ENCODE data around the gene IL2RG.

IL2RG gene

GRCh38 chrX:71143508-71143907, 32.1 kb upstream of the IL2RG start:
- no peak overlapping the region for H3K9ac ChIP-seq (ENCODE audit: low read length)
- H3K27ac ChIP-seq (ENCODE audit: low read depth, low read length), result no peak overlapping the region
- H3K27me3 ChIP-seq (ENCODE audit: control insufficient read depth, insufficient read depth, low read length), result peaks cover 14% of the 10 kb centered on the region
- H3K36me3 ChIP-seq (ENCODE audit: control insufficient read depth, insufficient read depth, low read length), result peaks cover 24% of the 10 kb centered on the region
- H3K9me3 ChIP-seq (ENCODE audit: control insufficient read depth, insufficient read depth, low read depth, low read length), result peaks cover 17% of the 10 kb centered on the region; the same call in 1 of the 2 replicates
- no peak overlapping the region for H3K4me3 ChIP-seq (ENCODE audit: low read depth, low read length)
- peaks cover 16% of the 10 kb centered on the region for H3K4me1 ChIP-seq (ENCODE audit: control insufficient read depth, insufficient read depth, low read length)

- Histone ChIP-seq H3K9ac (ENCODE audit: low read length) (no peak overlapping the region), H3K4me1 (ENCODE audit: control insufficient read depth, insufficient read depth, low read length) (no peaks in the 10 kb centered on the region; the same call in 1 of the 2 replicates), H3K27ac (ENCODE audit: low read depth, low read length) (no peak overlapping the region), H3K36me3 (ENCODE audit: control insufficient read depth, insufficient read depth, low read length) (peaks cover 43% of the 10 kb centered on the region), H3K4me3 (ENCODE audit: low read depth, low read length) (no peak overlapping the region), H3K27me3 (ENCODE audit: control insufficient read depth, insufficient read depth, low read length) (peaks cover 13% of the 10 kb centered on the region), H3K9me3 (ENCODE audit: control insufficient read depth, insufficient read depth, low read depth, low read length) (peaks cover 18% of the 10 kb centered on the region; the same call in 1 of the 2 replicates)
These were observed 29.1 kb upstream of the IL2RG start for GRCh38 chrX:71140440-71140839.

GRCh38 chrX:71131510-71131909, 20.1 kb upstream of the IL2RG start:
- Histone ChIP-seq H3K27me3 (ENCODE audit: control insufficient read depth, insufficient read depth, low read length) (no peaks in the 10 kb centered on the region; the same call in 1 of the 2 replicates), H3K27ac (ENCODE audit: low read depth, low read length) (no peak overlapping the region), H3K4me1 (ENCODE audit: control insufficient read depth, insufficient read depth, low read length) (peaks cover 6% of the 10 kb centered on the region; the same call in 1 of the 2 replicates), H3K9ac (ENCODE audit: low read length) (no peak overlapping the region), H3K36me3 (ENCODE audit: control insufficient read depth, insufficient read depth, low read length) (peaks cover 72% of the 10 kb centered on the region), H3K9me3 (ENCODE audit: control insufficient read depth, insufficient read depth, low read depth, low read length) (peaks cover 12% of the 10 kb centered on the region; the same call in 1 of the 2 replicates), H3K4me3 (ENCODE audit: low read depth, low read length) (no peak overlapping the region)

- Histone ChIP-seq H3K4me1 (ENCODE audit: control insufficient read depth, insufficient read depth, low read length) (peaks cover 6% of the 10 kb centered on the region; the same call in 1 of the 2 replicates), H3K36me3 (ENCODE audit: control insufficient read depth, insufficient read depth, low read length) (peaks cover 77% of the 10 kb centered on the region), H3K27me3 (ENCODE audit: control insufficient read depth, insufficient read depth, low read length) (peaks cover 4% of the 10 kb centered on the region; the same call in 1 of the 2 replicates), H3K27ac (ENCODE audit: low read depth, low read length) (no peak overlapping the region), H3K9me3 (ENCODE audit: control insufficient read depth, insufficient read depth, low read depth, low read length) (peaks cover 20% of the 10 kb centered on the region; the same call in 1 of the 2 replicates), H3K9ac (ENCODE audit: low read length) (no peak overlapping the region), H3K4me3 (ENCODE audit: low read depth, low read length) (no peak overlapping the region)
These were observed 17.8 kb upstream of the IL2RG start for GRCh38 chrX:71128915-71129765.

- Histone ChIP-seq H3K27me3 (ENCODE audit: control insufficient read depth, insufficient read depth, low read length) (peaks cover 9% of the 10 kb centered on the region; the same call in 1 of the 2 replicates), H3K4me1 (ENCODE audit: control insufficient read depth, insufficient read depth, low read length) (peaks cover 6% of the 10 kb centered on the region; the same call in 1 of the 2 replicates), H3K27ac (ENCODE audit: low read depth, low read length) (no peak overlapping the region), H3K4me3 (ENCODE audit: low read depth, low read length) (no peak overlapping the region), H3K9ac (ENCODE audit: low read length) (no peak overlapping the region), H3K36me3 (ENCODE audit: control insufficient read depth, insufficient read depth, low read length) (peaks cover 86% of the 10 kb centered on the region), H3K9me3 (ENCODE audit: control insufficient read depth, insufficient read depth, low read depth, low read length) (peaks cover 20% of the 10 kb centered on the region; the same call in 1 of the 2 replicates)
These were observed 16.9 kb upstream of the IL2RG start for GRCh38 chrX:71128166-71128833.

GRCh38 chrX:71118985-71119535, 7.7 kb upstream of the IL2RG start:
- peak overlapping the region; percentile 72 for H3K9ac ChIP-seq (ENCODE audit: low read length)
- peaks cover 62% of the 10 kb centered on the region for H3K27me3 ChIP-seq (ENCODE audit: control insufficient read depth, insufficient read depth, low read length)
- H3K9me3 ChIP-seq (ENCODE audit: control insufficient read depth, insufficient read depth, low read depth, low read length), result peaks cover 3% of the 10 kb centered on the region; the same call in 1 of the 2 replicates

GRCh38 chrX:71118032-71118984, 6.9 kb upstream of the IL2RG start, which contains the start of gene MED12:
MED12 (plus strand) TSS chrX:71118596; CDS start chrX:71118755, 159 bp downstream.
- Histone ChIP-seq H3K4me3 (ENCODE audit: low read depth, low read length) (peak within 1 kb of the TSS; percentile 65), H3K4me1 (ENCODE audit: control insufficient read depth, insufficient read depth, low read length) (peaks cover 11% of the 10 kb centered on the region), H3K36me3 (ENCODE audit: control insufficient read depth, insufficient read depth, low read length) (peaks cover 34% of the 10 kb centered on the region), H3K9ac (ENCODE audit: low read length) (peak within 1 kb of the TSS; percentile 72), H3K27me3 (ENCODE audit: control insufficient read depth, insufficient read depth, low read length) (peaks cover 64% of the 10 kb centered on the region), H3K9me3 (ENCODE audit: control insufficient read depth, insufficient read depth, low read depth, low read length) (peaks cover 3% of the 10 kb centered on the region; the same call in 1 of the 2 replicates), H3K27ac (ENCODE audit: low read depth, low read length) (no peak within 1 kb of the TSS)

More at GRCh38 chrX:71118985-71119535, 7.7 kb upstream of the IL2RG start:
- H3K27ac ChIP-seq (ENCODE audit: low read depth, low read length), result no peak overlapping the region
- H3K36me3 ChIP-seq (ENCODE audit: control insufficient read depth, insufficient read depth, low read length), result peaks cover 42% of the 10 kb centered on the region
- H3K4me1 ChIP-seq (ENCODE audit: control insufficient read depth, insufficient read depth, low read length), result peaks cover 11% of the 10 kb centered on the region
- H3K4me3 ChIP-seq (ENCODE audit: low read depth, low read length), result peak overlapping the region; percentile 65

- peak overlapping the region; percentile 65 for H3K4me3 ChIP-seq (ENCODE audit: low read depth, low read length)
These were observed 6.0 kb upstream of the IL2RG start for GRCh38 chrX:71117358-71117757.

GRCh38 chrX:71111921-71112431, 599 bp upstream of the IL2RG start:
- no peak overlapping the region for H3K9ac ChIP-seq (ENCODE audit: low read length)
- peaks cover 7% of the 10 kb centered on the region; the same call in 1 of the 2 replicates for H3K4me1 ChIP-seq (ENCODE audit: control insufficient read depth, insufficient read depth, low read length)
- no peak overlapping the region for H3K4me3 ChIP-seq (ENCODE audit: low read depth, low read length)
- no peaks in the 10 kb centered on the region; the same call in 1 of the 2 replicates for H3K9me3 ChIP-seq (ENCODE audit: control insufficient read depth, insufficient read depth, low read depth, low read length)
- no peak overlapping the region for H3K27ac ChIP-seq (ENCODE audit: low read depth, low read length)
- H3K27me3 ChIP-seq (ENCODE audit: control insufficient read depth, insufficient read depth, low read length), result peaks cover 78% of the 10 kb centered on the region
- H3K36me3 ChIP-seq (ENCODE audit: control insufficient read depth, insufficient read depth, low read length), result no peaks in the 10 kb centered on the region

More at GRCh38 chrX:71117358-71117757, 6.0 kb upstream of the IL2RG start:
- Histone ChIP-seq H3K27me3 (ENCODE audit: control insufficient read depth, insufficient read depth, low read length) (peaks cover 69% of the 10 kb centered on the region), H3K9ac (ENCODE audit: low read length) (no peak overlapping the region), H3K4me1 (ENCODE audit: control insufficient read depth, insufficient read depth, low read length) (peaks cover 11% of the 10 kb centered on the region), H3K27ac (ENCODE audit: low read depth, low read length) (no peak overlapping the region), H3K9me3 (ENCODE audit: control insufficient read depth, insufficient read depth, low read depth, low read length) (peaks cover 3% of the 10 kb centered on the region; the same call in 1 of the 2 replicates), H3K36me3 (ENCODE audit: control insufficient read depth, insufficient read depth, low read length) (peaks cover 25% of the 10 kb centered on the region)
